NCI-H524 treated with DMSO at 0.1 percent for 48 hours (cell line): ENCODE results near the gene MATN1.

Experiments used
- DNase-seq: peaks from one replicate; lab custom pipeline; 2025; lab: John Stamatoyannopoulos, UW

MATN1 gene

GRCh38 chr1:30682396-30683275 lies 40.7 kb downstream of the MATN1 start:
- no peak for DNase-seq

- no peak for DNase-seq
These were observed 41.6 kb downstream of the MATN1 start for GRCh38 chr1:30681782-30682181.

- DNase-seq = no peak
These were observed 42.5 kb downstream of the MATN1 start for GRCh38 chr1:30680879-30681278.

- DNase-seq = no peak
These were observed 43.0 kb downstream of the MATN1 start for GRCh38 chr1:30680429-30680828.

- DNase-seq = no peak
These were observed 43.4 kb downstream of the MATN1 start for GRCh38 chr1:30679976-30680305.

GRCh38 chr1:30679201-30679975 lies 44.0 kb downstream of the MATN1 start:
- DNase-seq = no peak

- DNase-seq = no peak
These were observed 45.2 kb downstream of the MATN1 start for GRCh38 chr1:30678209-30678608.

- no peak for DNase-seq
These were observed 45.9 kb downstream of the MATN1 start for GRCh38 chr1:30677471-30677870.

- no peak for DNase-seq
These were observed 47.6 kb downstream of the MATN1 start for GRCh38 chr1:30675761-30676160.

- DNase-seq = no peak
These were observed 48.1 kb downstream of the MATN1 start for GRCh38 chr1:30675289-30675688.

GRCh38 chr1:30673395-30673794 lies 50.0 kb downstream of the MATN1 start:
- DNase-seq = no peak

GRCh38 chr1:30672661-30673060 lies 50.7 kb downstream of the MATN1 start:
- no peak for DNase-seq

- no peak for DNase-seq
These were observed 52.9 kb downstream of the MATN1 start for GRCh38 chr1:30670240-30671060.

- no peak for DNase-seq
These were observed 54.6 kb downstream of the MATN1 start for GRCh38 chr1:30668546-30669327.

GRCh38 chr1:30668024-30668423 lies 55.4 kb downstream of the MATN1 start:
- no peak for DNase-seq

GRCh38 chr1:30666756-30667273 lies 56.6 kb downstream of the MATN1 start:
- DNase-seq = no peak

GRCh38 chr1:30665216-30666010 lies 58.0 kb downstream of the MATN1 start:
- no peak for DNase-seq

- DNase-seq = no peak
These were observed 59.2 kb downstream of the MATN1 start for GRCh38 chr1:30664103-30664755.

GRCh38 chr1:30663596-30664091 lies 59.7 kb downstream of the MATN1 start:
- DNase-seq = no peak

GRCh38 chr1:30662291-30662840 lies 61.0 kb downstream of the MATN1 start:
- no peak for DNase-seq
